SK-N-MC (cell line): ENCODE data around the gene ELFN1.

Experiments
- EZH2 ChIP-seq: fragments of 200-600 bp; sonication (generic); IDR thresholded peaks from one replicate; pipeline ENCODE4 v1.6.1; 2017; ENCODE audit warnings: antibody characterized with exemption
- POLR2AphosphoS5 ChIP-seq: IDR thresholded peaks from 2 replicates; pipeline ENCODE4 v1.6.1; 2012; ENCODE audit warnings: mild to moderate bottlenecking, low read depth, low read length, borderline replicate concordance

DNA sequence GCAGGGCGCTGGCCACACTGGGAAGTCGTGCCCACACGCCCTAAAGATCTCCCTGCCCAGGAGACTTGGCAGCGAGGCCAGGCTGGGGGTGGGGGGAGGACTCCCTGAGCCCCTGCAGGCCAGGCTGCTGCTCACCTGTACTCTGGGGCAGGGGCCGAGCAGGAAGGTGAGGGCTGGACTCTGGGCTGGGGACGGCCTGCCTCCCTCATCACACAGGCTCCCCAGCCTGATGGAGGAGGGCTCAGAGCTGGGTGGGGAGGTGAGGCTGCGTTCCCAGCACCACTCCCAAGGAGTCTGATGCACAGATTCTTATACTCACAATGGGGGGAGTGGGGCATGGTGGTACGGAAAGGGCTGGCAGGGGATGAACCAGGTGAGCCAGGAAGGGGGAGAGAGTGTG is 71.2 kb downstream of the ELFN1 start:
- TF ChIP-seq POLR2AphosphoS5 (no peak), EZH2 (no peak)
